Stimulated activated CD4-positive, alpha-beta T cell treated with anti-CD3 and anti-CD28 coated beads, Interleukin-4, amount 100 ng/mL, for 4 hours (primary cell): Measurements from ENCODE around the gene ADAMTS14.

ENCODE experiments used
- DNase-seq, 2 experiments: peaks; one replicate each; pipeline ENCODE4 v3.0.0-alpha.2; 2020

Gene ADAMTS14

DNA sequence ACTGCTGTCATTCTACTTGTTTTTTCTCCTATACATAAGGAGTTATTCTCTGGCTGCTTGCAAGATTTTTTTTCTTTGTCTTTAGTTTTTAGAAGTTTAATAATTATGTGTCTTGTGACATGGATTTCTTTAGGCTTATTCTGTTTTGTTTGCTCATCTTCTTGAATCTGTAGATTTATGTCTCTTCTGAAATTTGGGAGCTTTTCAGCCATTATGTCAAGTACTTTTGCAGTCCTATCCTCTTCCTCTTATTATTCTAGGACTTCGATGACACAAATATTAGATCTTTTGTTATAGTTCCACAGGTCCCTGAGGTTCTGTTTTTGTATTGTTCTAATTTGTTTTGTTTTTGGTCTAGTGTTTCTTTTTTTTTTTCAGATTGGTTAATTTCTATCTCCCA, 129.5 kb downstream of the ADAMTS14 start:
- DNase-seq: no peak

DNA sequence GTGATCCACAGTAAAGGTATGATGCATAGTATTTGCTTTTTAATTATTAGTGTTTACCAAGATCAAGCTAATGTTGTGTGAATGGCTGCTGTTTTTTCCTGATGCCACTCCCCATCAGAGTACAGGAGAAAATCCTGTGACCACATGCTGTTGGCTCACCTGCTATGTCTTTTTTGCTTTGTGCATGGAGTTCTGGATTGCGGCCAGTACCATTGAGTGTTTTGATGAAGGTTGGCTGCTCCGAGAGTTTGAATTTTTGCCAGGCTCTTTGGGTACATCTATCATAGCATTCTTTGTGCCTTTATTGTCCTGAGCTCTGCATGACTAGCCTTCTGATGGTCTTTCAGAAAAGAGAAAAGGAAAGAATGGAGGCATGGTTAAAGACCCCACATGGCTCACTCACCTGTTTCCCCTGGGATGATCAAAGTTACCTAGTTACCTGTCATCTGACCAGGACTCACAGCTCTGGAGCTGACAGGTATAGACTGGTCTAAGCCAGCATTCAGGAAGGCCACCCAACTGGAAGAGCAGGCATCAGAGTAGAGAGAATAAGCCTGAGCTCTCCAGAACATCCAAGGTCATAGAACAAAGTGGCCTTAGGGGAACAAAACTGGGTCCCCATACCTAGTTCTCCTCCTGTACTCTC, 131.6 kb downstream of the ADAMTS14 start:
- DNase-seq: no peak

DNA sequence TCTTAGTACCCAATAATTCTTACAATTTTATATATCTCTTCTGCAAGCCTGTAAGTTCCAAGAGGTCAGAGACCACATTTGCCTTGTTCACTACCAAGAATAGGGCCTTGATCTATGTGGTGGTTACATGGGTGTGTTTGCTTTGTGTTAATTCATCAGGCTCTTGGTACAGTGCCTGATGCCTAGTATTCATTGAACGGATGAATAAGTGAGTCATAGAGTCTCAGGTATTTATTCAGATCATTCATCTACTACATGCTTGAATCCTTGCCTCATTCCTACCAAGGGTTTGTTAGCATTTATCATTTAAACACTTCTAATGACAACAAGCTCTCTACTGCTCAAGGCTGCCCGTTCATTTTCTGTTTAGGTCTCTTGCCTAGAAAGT, 132.1 kb downstream of the ADAMTS14 start:
- no peak for DNase-seq

DNA sequence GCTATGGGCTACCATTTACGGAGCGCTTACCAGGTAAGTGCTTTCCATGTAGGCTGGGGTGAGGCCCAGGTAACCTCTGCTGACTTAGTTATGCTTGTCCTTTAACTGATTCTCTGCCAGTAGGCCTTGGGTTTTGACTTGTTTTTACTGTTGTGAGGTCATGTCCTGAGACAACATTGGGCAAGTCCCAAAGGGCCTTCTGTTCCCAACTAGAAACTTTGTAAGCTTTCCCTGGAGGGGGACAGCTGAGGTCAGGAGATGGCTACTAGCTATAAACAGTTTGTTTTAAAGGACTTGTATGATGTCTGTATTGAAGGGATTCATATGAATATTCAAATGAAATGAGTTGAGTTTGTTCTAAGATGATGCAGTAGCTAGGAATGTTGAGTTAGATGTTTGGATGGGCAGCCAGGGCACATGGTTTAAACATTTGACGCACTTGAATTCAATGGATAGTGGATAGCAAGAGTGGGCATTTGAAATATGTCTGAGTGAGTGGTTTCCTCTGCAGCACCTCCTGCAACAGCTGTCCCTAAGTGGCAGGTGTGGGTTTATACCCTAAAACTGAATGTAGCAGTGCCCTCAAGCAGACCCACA, 133.4 kb downstream of the ADAMTS14 start:
- no peak for DNase-seq

DNA sequence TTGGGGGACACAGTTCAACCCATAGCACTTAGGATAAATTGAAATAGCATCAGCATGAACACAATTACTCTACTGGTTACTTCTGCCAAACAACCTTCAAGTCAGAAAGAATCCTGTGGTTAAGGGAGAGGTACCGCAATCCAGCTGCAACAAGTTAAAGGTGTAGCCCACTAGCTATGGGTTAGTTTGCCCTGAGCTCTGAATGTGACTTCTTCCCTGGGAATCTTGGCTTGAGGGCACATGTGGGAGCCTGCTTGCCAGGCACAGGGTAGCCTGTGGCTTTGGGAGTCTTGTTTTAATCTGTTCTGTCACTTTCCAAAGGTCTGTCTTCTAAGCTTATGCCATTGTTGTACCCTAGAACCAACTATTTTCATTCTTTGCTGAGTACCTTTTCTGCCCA, 134.5 kb downstream of the ADAMTS14 start:
- no peak for DNase-seq

DNA sequence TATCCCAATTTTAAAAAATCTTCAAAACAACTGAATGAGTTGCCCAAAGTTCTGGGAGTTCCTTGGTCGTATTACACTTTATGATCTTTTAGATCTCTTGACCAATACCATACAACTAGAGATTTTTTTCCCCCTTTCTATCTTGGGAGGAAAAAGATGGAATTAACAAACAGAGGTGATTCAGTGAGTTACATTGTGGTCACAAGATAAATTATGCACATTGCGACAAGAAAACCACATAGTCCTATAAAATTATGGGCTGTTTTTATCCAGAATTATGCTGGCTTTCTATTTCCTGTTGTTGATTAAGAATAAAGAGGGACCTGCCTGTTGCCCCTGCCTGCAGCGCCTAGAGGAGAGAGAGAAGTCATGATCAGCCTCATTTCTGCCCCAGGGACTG, 135.2 kb downstream of the ADAMTS14 start:
- DNase-seq: no peak

DNA sequence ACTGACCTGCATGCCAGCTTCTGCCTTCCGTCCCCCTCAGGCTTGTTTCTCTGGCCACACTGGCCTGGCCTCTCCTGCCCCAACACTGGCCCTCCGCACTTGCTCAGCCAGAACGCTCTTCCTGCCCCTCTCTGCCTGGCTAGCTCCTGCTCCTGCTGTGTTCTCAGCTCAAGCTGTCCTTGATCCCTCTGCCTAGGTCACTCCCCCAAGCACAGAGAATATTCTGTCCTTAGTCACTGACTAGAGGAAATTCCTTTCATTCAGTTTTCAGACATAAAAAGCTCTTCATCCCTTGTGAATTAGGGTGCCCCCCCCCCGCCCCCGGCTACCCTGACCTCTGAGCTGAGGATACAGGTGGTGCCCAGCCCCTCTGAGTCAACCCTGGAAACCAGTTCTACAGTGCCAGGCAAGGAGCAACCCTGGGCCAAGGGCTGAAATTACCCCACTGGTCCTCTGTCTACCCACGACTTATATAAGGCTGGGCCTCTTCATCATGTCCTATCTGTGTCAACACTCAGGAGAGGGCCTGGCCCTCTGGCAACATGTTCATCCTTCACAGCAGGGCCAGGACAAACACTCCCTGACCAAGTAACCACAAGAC, 136.8 kb downstream of the ADAMTS14 start:
- no peak for DNase-seq

DNA sequence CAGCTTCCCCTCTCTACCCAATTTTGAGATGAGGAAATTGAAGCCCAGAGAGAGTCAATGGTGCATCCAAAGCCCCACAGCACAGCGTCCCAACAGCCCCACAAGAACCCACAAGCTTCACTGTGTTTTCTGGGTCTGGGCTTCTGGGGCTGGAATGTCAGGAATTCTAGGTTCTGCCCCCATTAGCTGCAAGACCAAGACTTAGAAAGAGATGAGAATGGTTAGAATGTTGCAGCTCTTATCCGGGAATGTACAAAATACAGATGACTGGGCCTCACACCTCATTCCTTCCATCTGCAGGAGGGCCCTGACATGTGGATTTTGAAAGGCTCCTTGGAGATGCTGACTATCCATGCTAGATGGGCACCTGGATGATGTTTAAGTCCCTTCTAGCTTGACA, 137.4 kb downstream of the ADAMTS14 start:
- no peak for DNase-seq

DNA sequence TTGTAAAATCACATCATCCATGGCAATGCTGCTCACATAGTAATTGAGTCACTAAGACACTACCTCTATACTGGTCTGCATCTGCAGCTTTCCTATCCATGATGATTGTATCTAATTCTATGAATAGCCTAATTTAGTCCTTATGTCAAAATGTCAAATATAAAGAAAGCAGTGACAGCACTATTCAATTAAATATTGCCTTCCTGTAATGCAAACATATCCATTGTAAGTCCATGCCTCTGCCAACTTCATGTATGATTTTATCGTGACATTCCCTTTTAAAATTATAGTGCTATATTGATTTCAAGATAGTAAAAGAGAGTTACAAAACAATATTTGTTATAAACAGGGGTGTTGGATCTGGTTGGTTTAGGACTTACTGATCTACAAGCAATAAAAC, 138.7 kb downstream of the ADAMTS14 start:
- no peak for DNase-seq

DNA sequence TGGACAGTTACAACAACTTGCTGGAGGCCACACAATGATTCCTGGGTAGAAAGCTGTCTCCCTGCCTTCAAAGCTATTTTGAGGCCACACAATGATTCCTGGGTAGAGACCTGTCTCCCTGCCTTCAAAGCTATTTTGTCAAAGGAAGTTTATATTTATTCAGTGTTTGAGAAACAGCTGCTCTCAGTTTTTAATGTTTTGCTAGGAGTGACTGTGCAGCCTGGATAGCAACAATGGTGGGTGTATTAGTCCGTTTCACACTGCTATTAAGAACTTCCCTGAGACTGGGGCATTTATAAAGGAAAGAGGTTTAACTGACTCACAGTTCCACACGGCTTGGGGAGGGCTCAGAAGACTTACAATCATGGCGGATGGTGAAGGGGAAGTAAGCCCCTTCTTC, 139.6 kb downstream of the ADAMTS14 start:
- DNase-seq: no peak
